Pulmonary artery endothelial cell (primary cell): ENCODE measurements around the gene ADCY10. TPM values are rescaled to one million over a fixed set of nuclear protein-coding genes. Genes with fewer than 3 reads are reported as not detected.
"Not testable (repeated sequence)": the region's sequence is repeated elsewhere in the genome, so short reads cannot be mapped to it uniquely, and the experiment has no call there.

Source experiments
- DNase-seq: peaks from one replicate; pipeline ENCODE4 v3.0.0-alpha.2; 2011; ENCODE audit warnings: low read depth, low spot score
- total RNA-seq: library from RNA; depleted of rRNA; stranded (reverse); fragments of >200 nt; gene quantifications from 2 replicates; pipeline ENCODE4 v1.2.3, GENCODE V29; 2014

Gene ADCY10
- total RNA-seq, 1 donor from 2014 or later: not detected

DNA sequence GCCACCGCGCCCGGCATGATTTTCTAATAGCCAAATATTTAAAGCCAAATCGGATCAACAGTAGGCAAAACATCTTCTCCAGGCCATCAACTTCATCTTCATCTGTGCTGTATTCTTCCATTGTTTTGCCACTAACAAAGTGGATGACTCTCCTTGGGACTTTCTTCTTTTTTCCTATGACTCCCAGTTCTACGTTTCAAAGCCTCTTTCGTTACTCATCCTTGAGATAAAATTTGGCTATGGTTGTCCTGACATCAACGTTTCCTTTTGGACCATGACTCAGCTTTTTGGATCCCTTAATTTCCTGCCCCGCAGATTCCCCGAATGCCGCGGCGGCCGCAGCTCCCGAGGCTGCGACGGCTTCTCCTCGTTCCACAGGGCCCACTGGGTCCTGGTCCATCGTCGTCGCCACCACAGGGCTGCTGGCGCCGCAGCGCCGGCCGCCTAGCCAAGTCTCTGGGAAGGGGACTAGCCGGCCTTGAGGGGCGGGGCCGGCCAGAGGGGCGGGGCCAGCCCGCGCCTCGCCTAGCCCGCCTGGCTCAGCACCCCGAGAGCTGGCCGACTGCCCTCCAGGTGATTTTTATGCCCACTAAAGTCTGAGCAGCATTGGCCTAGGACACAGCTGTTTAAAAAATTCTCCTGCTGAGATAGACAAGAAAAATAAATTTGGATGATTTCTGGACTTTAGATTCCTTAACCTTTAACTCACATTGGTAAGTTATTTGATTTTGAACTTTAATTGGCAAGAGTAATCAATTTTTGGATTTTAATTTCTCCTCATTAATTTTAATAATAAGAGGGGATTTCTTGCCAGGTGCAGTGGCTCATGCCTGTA lies 93.9 kb downstream of the ADCY10 start:
- DNase-seq: peak; percentile 50

GRCh38 chr1:167815650-167816049 lies 98.3 kb downstream of the ADCY10 start:
- no peak for DNase-seq

GRCh38 chr1:167812972-167813371 lies 101.0 kb downstream of the ADCY10 start:
- DNase-seq: no peak

- DNase-seq: no peak
These were observed 105.2 kb downstream of the ADCY10 start for GRCh38 chr1:167808690-167809089.

GRCh38 chr1:167808104-167808503 lies 105.8 kb downstream of the ADCY10 start:
- no peak for DNase-seq

- DNase-seq: not testable (repeated sequence)
These were observed 107.3 kb downstream of the ADCY10 start for GRCh38 chr1:167806676-167807075.

DNA sequence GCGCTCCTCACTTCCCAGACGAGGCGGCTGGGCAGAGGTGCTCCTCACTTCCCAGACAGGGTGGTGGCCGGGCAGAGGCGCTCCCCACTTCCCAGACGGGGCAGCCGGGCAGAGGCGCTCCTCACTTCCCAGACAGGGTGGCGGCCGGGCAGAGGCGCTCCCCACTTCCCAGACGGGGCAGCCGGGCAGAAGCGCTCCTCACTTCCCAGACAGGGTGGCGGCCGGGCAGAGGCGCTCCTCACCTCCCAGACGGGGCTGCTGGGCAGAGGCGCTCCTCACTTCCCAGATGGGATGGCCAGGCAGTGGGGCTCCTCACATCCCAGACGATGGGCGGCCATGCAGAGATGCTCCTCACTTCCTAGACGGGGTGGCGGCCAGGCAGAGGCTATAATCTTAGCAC lies 107.7 kb downstream of the ADCY10 start:
- not testable (repeated sequence) for DNase-seq

DNA sequence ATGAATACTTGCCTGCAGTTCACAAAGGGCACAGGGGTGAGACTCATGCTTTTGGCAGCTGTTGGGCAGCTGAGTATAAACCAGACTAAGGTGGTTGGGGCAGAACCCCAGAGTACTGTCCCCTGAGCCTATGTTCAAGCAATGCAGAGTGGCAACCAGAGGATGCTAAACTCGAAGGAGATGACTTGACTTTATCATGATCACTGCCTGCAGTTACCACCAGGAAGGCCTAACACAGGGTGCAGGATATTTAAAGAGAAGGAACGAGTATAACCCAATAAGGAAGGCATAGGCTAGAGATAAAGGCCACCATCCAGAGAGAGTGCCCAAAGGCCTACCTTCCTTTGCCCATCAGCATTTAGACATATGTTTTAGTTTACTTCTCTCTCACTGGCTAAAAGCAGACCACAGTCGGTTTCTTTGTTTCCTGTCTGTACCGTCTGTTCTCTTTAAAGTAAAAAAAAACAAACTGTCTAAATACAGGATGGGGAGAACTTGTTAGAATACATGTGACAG lies 108.8 kb downstream of the ADCY10 start:
- DNase-seq: no peak

DNA sequence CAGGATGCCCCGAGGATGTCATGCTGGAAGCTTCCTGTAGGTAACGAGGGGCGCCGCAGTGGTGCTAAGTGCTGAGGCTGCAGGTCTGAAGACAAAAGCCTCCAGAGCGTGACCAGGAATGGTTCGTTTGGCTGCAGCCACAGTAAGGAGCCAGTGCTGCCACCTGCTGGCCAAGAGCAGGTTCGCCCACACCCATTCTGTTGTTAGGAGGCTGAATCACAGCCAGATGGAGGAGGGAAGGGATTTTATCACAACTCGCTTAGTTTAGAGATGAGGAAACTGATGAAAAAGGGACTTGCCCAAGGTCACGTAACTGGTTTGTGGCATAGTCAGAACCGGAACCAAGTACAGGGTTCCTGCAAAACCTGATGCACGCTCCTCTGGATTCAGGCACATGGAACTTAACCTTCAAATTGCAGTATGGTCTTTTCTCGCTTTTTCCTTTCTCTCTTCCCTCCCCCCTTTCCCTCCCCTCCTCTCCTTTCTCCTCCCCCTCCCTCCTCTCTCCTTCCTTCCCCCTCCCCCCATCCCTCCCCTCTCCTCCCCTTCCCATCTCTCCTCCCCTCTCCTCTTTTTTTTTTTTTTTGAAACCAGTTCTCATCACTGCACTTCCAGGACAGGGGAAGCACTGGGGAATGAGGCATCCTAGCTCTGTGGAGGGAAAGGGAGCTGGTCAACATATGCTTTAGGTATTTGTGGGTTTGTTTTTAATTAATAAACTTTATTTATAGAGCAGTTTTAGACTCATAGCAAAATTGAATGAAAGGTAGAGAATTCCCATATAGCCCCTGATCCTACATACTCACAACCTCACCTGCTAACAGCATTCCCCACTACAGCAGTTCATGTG lies 110.4 kb downstream of the ADCY10 start:
- DNase-seq: peak; percentile 84

DNA sequence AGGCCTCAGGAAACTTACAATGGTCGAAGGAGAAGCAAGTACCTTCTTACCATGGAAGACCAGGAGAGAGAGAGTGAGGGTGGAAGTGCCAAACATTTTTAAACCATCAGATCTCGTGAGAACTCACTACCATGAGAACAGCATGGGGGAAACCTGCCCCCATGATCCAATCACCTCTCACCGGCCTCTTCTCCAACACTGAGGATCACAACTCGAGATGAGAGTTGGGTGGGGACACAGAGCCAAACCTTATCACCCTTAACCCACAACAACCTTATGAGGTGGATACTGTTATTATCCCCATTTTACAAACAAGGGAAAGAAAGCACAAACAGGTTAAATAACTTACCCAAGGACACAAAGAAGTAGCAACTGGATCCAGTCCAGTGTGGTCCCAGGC lies 111.7 kb downstream of the ADCY10 start:
- no peak for DNase-seq

- DNase-seq: no peak
These were observed 113.7 kb downstream of the ADCY10 start for GRCh38 chr1:167800251-167800650.

- no peak for DNase-seq
These were observed 114.2 kb downstream of the ADCY10 start for GRCh38 chr1:167799747-167800146.

DNA sequence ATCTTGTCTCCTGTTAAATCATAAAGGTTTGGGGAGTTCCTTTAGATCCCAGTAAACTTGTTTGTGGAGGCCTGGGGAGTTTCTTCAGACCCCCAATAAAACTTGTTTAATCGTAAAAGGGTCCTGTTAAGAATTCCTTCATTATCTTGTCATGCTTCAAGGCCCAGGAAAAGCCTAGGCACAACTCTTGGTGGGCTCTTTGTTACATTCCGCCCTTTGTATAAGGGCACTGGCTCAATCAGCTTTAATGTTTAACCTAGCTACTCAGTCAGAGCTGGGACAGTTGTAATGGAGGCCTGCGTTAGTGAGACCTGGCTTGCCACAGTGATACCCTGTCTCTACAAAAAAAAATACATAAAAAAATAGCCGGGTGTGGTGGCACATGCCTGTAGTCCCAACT lies 115.0 kb downstream of the ADCY10 start:
- DNase-seq: no peak

GRCh38 chr1:167797015-167797414 lies 116.9 kb downstream of the ADCY10 start:
- peak; percentile 60 for DNase-seq

DNA sequence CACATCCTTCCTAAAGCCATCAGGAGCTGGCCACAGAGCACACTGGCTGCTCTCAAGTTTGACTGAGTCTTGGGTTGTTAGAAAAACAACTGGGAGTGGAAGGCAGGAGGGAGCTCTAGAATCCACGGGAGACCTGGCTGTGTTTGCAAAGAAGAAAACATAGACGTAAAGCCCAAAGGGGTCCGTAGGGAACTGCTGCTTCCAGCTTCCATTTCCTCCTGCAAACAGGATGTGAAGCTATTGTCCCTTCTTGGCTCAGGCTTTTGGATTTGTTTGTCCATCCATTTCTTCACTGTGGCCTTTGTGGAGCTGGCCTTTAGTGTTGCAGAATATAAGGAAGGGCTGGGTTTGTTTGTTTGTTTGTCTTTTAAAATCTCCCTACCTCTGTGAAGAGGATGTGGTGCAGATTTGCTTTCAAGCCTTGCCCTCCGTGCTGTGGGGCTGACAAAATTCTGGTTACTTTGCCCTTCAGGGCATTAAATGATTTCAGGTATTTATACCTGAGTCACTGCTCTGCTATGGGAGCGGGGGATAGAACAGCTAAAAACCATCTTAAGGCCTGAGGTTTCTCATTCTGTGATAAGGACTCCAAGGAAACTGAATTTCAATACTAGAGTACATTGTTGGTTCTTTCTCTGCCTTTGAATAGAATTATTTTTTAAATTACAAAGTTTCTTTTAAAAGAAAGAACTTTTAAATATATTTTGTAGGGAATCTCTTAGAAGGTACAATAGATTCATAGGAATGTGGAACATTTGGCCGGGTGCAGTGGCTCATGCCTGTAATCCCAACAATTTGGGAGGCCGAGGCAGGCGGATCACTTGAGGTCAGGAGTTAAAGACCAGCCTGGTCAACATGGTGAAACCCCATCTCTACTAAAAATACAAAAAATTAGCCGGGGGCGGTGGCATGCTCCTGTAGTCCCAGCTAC lies 117.9 kb downstream of the ADCY10 start:
- DNase-seq: no peak

GRCh38 chr1:167794043-167794442 lies 119.9 kb downstream of the ADCY10 start:
- no peak for DNase-seq

DNA sequence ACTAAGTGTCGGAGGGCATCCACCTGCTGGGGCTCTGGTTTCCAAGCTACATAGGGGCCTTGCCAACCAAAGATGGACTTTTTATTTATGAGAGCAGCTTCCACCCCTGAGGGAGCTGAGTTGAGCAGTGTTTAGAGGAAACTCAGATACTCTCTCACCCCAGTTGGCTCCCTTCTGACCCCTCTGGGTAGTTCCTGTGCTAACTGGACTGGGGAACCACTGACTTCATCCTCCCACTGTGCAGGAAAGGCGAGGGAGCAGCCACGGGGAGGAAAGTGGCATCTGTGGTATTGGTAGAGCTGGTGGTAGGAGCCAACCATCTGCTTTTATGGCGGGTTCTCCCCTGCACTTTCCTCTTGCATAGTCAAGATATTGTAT lies 121.8 kb downstream of the ADCY10 start:
- no peak for DNase-seq

GRCh38 chr1:167791281-167792187 lies 122.4 kb downstream of the ADCY10 start:
- DNase-seq: no peak

- DNase-seq: no peak
These were observed 123.8 kb downstream of the ADCY10 start for GRCh38 chr1:167790117-167790516.

DNA sequence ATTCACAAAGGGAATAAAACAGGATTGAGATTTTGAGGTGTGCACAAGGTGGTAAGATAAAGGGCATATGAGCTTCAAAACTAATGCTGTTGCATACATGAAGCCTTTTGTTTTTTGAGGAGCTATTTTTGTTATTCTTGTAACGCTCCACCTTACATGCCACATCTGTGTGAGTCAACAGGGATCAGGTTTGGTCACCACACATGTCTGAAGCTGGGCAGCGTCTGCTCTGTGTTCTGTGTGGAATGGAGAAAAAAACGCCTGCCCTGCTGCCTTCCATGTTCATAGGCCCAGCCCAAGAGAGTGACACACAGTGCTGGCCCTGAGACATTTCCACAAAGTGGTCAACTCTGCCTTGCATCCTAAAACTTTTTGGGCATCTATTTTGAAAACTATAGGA lies 124.4 kb downstream of the ADCY10 start:
- DNase-seq: no peak
